Muscle layer of colon (tissue), 2 donors: ENCODE data around the gene MED15.
"Not testable (repeated sequence)": the region's sequence is repeated elsewhere in the genome, so short reads cannot be mapped to it uniquely, and the experiment has no call there.

Experiments
- H3K27ac ChIP-seq: one replicate; pipeline ENCODE4 v1.7.0; 2013; ENCODE audit warnings: low read depth, mild to moderate bottlenecking, low read length, moderate library complexity
- H3K27me3 ChIP-seq, 2 donors: one replicate each; pipeline ENCODE4 v1.7.0; 2013; ENCODE audit warnings: low read length in 2 of 2, mild to moderate bottlenecking in 2 of 2; ENCODE audit not compliant: insufficient read depth in 2 of 2, control insufficient read depth in 1 of 2
- H3K36me3 ChIP-seq: one replicate; pipeline ENCODE4 v1.7.0; 2013; ENCODE audit warnings: mild to moderate bottlenecking, low read length; ENCODE audit not compliant: insufficient read depth
- H3K4me1 ChIP-seq: one replicate; pipeline ENCODE4 v1.7.0; 2013; ENCODE audit warnings: mild to moderate bottlenecking, low read length; ENCODE audit not compliant: insufficient read depth
- H3K4me3 ChIP-seq, 2 donors: one replicate each; pipeline ENCODE4 v1.7.0; 2013; ENCODE audit warnings: low read length in 2 of 2, low read depth in 1 of 2, mild to moderate bottlenecking in 1 of 2, moderate library complexity in 1 of 2
- H3K9ac ChIP-seq: one replicate; pipeline ENCODE4 v1.7.0; 2013; ENCODE audit warnings: low read length
- H3K9me3 ChIP-seq: one replicate; pipeline ENCODE4 v1.7.0; 2013; ENCODE audit warnings: mild to moderate bottlenecking, low read length
- donor health status: abdominal sarcoma.
- donor health status: Adenocarcinoma of cecum.

MED15 gene

GRCh38 chr22:20538875-20539274 lies 31.5 kb downstream of the MED15 start:
- H3K4me3 ChIP-seq, H3K27ac ChIP-seq, H3K4me1 ChIP-seq, H3K27me3 ChIP-seq, H3K9me3 ChIP-seq, H3K9ac ChIP-seq: not testable (repeated sequence)
- H3K36me3 ChIP-seq, result peaks cover 16% of the 10 kb centered on the region

DNA sequence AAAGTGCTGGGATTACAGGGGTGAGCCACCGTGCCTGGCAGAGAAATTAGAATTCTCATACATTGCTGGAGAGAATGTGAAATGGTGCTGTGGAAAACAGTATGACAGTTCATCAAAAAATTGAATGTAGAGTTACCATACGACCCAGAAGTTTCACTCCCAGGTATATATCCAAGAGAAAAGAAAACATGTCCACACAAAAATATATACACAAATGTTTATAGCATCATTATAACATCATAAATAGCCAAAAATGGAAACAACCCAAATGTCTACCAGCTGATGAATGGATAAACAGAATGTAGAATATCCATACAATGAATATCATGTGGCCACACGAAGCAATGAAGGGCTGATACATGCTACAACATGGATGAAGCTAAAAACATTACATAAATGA lies 34.6 kb downstream of the MED15 start:
- H3K27ac ChIP-seq, result no peak overlapping the region
- no peaks in the 10 kb centered on the region for H3K9me3 ChIP-seq
- no peaks in the 10 kb centered on the region for H3K27me3 ChIP-seq
- H3K4me1 ChIP-seq, result no peaks in the 10 kb centered on the region
- peaks cover 31% of the 10 kb centered on the region for H3K36me3 ChIP-seq
- no peak overlapping the region for H3K4me3 ChIP-seq
- no peak overlapping the region for H3K9ac ChIP-seq

DNA sequence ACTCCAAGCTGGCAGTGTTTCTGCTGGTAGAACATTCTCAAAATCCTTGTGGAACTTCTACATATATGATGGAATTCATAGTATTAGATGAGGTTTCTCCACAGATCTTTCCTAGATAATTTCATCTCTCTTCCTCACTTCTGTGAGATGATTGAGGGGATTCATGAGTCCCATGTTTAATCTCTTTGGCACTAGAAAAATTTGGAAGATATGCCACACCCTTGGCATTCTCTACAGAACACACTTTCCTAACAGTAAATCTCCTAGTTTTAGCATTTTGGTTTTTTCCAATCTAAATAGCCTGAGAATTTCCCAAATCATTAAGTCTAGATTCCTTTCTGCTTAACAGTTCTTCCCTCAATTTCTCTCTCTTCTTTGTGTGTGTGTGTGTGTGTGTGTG lies 35.3 kb downstream of the MED15 start:
- H3K27me3 ChIP-seq, result no peaks in the 10 kb centered on the region
- peaks cover 24% of the 10 kb centered on the region for H3K36me3 ChIP-seq

GRCh38 chr22:20545318-20545634 lies 37.9 kb downstream of the MED15 start:
- peaks cover 21% of the 10 kb centered on the region for H3K36me3 ChIP-seq
- not testable (repeated sequence) for H3K27ac ChIP-seq, H3K9me3 ChIP-seq, H3K4me3 ChIP-seq, H3K9ac ChIP-seq, H3K27me3 ChIP-seq
- H3K4me1 ChIP-seq, result peaks cover 19% of the 10 kb centered on the region

More for the DNA sequence above, 35.3 kb downstream of the MED15 start:
- H3K4me1 ChIP-seq, result no peaks in the 10 kb centered on the region
- no peaks in the 10 kb centered on the region for H3K9me3 ChIP-seq
- H3K4me3 ChIP-seq, result no peak overlapping the region
- no peak overlapping the region for H3K27ac ChIP-seq
- no peak overlapping the region for H3K9ac ChIP-seq

- H3K27ac ChIP-seq, result no peak overlapping the region
- no peaks in the 10 kb centered on the region for H3K9me3 ChIP-seq
- H3K4me3 ChIP-seq, result no peak overlapping the region
- peaks cover 25% of the 10 kb centered on the region for H3K4me1 ChIP-seq
- H3K9ac ChIP-seq, result no peak overlapping the region
- no peaks in the 10 kb centered on the region for H3K27me3 ChIP-seq
- peaks cover 21% of the 10 kb centered on the region for H3K36me3 ChIP-seq
These were observed 38.5 kb downstream of the MED15 start for GRCh38 chr22:20545681-20546521.

GRCh38 chr22:20546541-20546950 lies 39.1 kb downstream of the MED15 start:
- Histone ChIP-seq H3K27ac (no peak overlapping the region), H3K36me3 (peaks cover 21% of the 10 kb centered on the region), H3K9me3 (no peaks in the 10 kb centered on the region), H3K4me3 (no peak overlapping the region), H3K9ac (no peak overlapping the region), H3K4me1 (peaks cover 31% of the 10 kb centered on the region), H3K27me3 (no peaks in the 10 kb centered on the region)

- peaks cover 36% of the 10 kb centered on the region for H3K4me1 ChIP-seq
- H3K9me3 ChIP-seq, result no peaks in the 10 kb centered on the region
- no peak overlapping the region for H3K9ac ChIP-seq
- H3K36me3 ChIP-seq, result peaks cover 20% of the 10 kb centered on the region
- no peak overlapping the region for H3K27ac ChIP-seq
- H3K27me3 ChIP-seq, result no peaks in the 10 kb centered on the region
- no peak overlapping the region for H3K4me3 ChIP-seq
These were observed 39.6 kb downstream of the MED15 start for GRCh38 chr22:20547029-20547428.

- Histone ChIP-seq H3K4me1 (peaks cover 53% of the 10 kb centered on the region), H3K9me3 (no peaks in the 10 kb centered on the region)
These were observed 41.4 kb downstream of the MED15 start for GRCh38 chr22:20548806-20549205.

DNA sequence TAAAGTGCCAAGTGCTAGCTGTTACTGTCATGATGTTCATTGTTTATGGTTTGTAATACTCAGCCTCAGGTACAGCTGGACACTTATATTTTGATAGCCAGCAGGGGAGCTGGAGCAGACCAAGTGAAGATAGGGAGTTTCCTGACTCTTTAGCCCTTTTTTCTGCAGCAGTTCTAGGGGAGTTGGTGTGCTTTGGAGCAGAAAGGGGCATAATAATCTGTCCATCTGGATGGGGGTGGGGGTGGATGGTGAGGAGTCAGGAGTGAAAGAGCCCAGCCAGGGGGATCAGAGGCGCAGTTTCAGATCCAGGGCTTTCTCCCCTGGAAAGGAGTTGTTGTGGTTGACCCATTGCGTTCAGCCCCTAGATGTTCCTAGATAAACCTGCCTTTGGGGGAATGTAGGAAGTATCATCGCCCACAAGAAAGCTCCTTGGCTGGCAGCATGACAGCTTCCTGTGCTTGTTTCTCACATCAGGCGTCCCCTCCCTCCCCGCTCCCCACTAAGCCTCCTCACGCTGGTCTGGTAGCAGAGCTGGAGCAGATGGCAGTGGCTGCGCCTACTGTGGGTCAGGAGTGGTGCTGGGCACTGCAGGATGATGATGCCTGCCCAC lies 41.9 kb downstream of the MED15 start:
- H3K36me3 ChIP-seq, result peaks cover 31% of the 10 kb centered on the region
- no peak overlapping the region for H3K4me3 ChIP-seq
- peaks cover 58% of the 10 kb centered on the region for H3K4me1 ChIP-seq
- no peaks in the 10 kb centered on the region for H3K9me3 ChIP-seq
- peak overlapping the region; percentile 94 for H3K27ac ChIP-seq
- no peak overlapping the region for H3K9ac ChIP-seq
- no peaks in the 10 kb centered on the region for H3K27me3 ChIP-seq

More at GRCh38 chr22:20548806-20549205, 41.4 kb downstream of the MED15 start:
- Histone ChIP-seq H3K27ac (no peak overlapping the region), H3K9ac (no peak overlapping the region), H3K36me3 (peaks cover 26% of the 10 kb centered on the region), H3K27me3 (no peaks in the 10 kb centered on the region), H3K4me3 (no peak overlapping the region)

DNA sequence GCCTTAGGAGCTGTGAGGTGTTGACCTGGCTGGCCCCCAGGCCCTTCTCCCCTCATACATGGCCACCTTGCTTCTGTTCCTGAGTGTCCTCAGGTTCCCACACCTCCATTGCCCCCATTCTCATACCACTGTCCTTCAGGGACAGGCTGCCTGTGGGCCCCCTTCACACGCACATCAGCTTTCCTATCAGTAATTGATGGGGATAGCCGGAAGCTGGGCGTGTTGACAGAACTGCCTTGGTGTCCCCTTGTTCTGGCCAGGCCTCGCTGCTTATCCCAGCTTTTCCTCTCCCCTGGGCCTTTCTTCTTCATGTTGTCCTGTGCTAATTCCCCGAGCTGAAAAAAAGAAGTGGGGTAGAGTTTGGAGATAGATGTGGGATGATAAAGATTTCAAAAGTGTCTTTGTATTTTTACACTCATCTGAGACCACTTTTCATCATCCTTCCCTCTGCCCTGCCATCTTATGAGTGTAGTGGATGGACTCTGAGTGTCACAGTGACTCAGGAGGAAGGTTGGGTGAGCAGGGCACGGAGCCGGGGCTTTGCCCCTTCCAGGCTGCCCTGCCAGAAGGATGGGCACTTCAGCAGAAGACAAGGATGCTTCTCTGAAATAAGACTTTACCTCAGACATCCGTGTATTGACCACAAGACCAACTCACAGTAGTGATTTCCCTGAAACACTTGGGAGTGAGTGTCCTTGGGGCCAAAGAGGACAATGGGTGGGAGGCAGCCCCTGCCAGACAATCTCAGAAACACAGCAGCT lies 42.8 kb downstream of the MED15 start:
- Histone ChIP-seq H3K4me3 (peak overlapping the region in 1 of 2 donors; percentile 31), H3K36me3 (peaks cover 32% of the 10 kb centered on the region), H3K27ac (peak overlapping the region; percentile 94), H3K4me1 (peaks cover 58% of the 10 kb centered on the region), H3K27me3 (no peaks in the 10 kb centered on the region), H3K9ac (peak overlapping the region; percentile 39), H3K9me3 (no peaks in the 10 kb centered on the region)

DNA sequence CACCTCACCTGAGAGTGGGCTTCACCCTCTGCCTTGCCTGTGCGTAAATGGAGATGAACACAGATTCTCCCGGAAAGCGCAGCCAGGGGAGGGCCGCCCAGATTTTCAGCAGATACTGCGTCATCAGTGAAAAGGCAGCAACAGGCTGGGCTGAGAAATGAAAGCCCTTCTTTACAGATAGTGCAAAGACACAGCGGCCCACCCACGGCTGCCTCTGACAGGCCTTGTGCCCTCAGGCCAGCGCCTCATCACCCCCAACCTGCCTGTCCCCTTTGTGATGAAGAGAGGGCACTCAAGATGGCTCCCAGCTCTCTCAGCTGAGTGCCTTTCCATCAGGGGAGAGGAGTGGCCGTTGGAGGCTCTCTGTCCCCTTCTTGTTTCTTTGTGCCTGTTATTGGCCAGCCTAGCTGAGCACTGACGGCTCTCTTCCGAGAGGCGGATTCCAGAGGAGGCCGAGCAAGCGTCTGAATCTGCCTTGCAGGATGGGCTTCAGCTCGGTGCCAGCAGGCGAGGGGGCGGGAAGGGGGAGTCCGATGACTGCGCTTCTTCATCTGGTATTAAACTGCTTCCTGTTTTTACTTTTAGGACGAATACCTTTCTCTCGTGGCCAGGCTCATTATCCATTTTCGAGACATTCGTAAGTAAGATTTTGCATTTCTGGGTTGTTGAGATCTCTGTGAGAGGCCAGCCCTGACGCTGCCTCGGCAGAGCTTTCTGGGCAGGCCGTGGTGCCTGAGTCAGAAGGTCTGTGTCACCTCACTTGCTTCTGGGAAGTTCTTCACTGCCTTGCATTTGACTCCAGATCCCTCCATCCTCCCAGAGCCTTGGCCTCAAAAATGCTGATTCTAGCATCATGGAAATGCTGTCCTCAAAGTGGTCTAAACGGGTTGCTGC lies 43.7 kb downstream of the MED15 start:
- Histone ChIP-seq H3K27ac (peak overlapping the region; percentile 94), H3K36me3 (peaks cover 31% of the 10 kb centered on the region), H3K27me3 (no peaks in the 10 kb centered on the region), H3K4me1 (peaks cover 58% of the 10 kb centered on the region), H3K9ac (peak overlapping the region; percentile 39), H3K4me3 (peak overlapping the region; percentile 30 to 31), H3K9me3 (no peaks in the 10 kb centered on the region)
